Left lung (tissue), 10 donors: Measurements from ENCODE around the gene ST13. TPM values are rescaled to one million over a fixed set of nuclear protein-coding genes. Genes with fewer than 3 reads are reported as not detected.
"Not testable (repeated sequence)": the region's sequence is repeated elsewhere in the genome, so short reads cannot be mapped to it uniquely, and the experiment has no call there.

Experiments used
- ATAC-seq: fragments of 200-7000 bp; cut with Tn5 transposase; one replicate; pipeline ENCODE4 v1.9.1; 2020; ENCODE audit warnings: moderate library complexity
- DNase-seq, 4 donors: peaks; one replicate each; pipeline ENCODE4 v3.0.0-alpha.2; 2013 to 2020
- H3K27ac ChIP-seq, 2 donors: fragments of 200-600 bp; sonication (generic) in 1 of 2; one replicate each; pipeline versions ENCODE4 v1.5.0 to v1.8.0; 2020 to 2021
- H3K27me3 ChIP-seq, 2 donors: fragments of 200-600 bp; sonication (generic) in 1 of 2; one replicate each; pipeline versions ENCODE4 v1.5.0 to v1.8.0; 2020 to 2021
- H3K36me3 ChIP-seq, 2 donors: fragments of 200-600 bp; sonication (generic) in 1 of 2; one replicate each; pipeline versions ENCODE4 v1.5.0 to v1.8.0; 2020 to 2021
- H3K4me1 ChIP-seq, 2 donors: fragments of 200-600 bp; one replicate each; pipeline ENCODE4 v1.8.0; 2021
- H3K4me3 ChIP-seq, 2 donors: fragments of 200-600 bp; sonication (generic) in 1 of 2; one replicate each; pipeline versions ENCODE4 v1.5.0 to v1.8.0; 2020 to 2021; ENCODE audit warnings: mild to moderate bottlenecking in 1 of 2
- H3K9me3 ChIP-seq, 2 donors: fragments of 200-600 bp; sonication (generic) in 1 of 2; one replicate each; pipeline versions ENCODE4 v1.5.0 to v1.8.0; 2020 to 2021
- CTCF ChIP-seq, 2 donors: fragments of 200-600 bp; sonication (generic) in 1 of 2; IDR thresholded peaks; one replicate each; pipeline versions ENCODE4 v1.5.0 to v1.8.0; 2021; ENCODE audit warnings: antibody characterized with exemption in 2 of 2
- intact Hi-C, 2 donors: fragments of 100-400 bp; cut with DNase I; formaldehyde crosslinking; loops; one replicate each; pipeline versions ENCODE4 v1.11.2 to v1.14.2; 2022
- polyA plus RNA-seq, 6 donors: library from polyadenylated mRNA; unstranded; fragments of 120-200 nt; gene quantifications; one replicate each; pipeline ENCODE4 v1.2.1, GENCODE V29; 2013; ENCODE audit not compliant: insufficient read length in 6 of 6
- total RNA-seq, 2 donors: library from RNA; stranded (reverse); fragmentation: NEBNext Ultra II Directional; extraction: Animal tissue kit (Norgen Biotek cat#: 25700); gene quantifications; one replicate each; pipeline ENCODE4 v1.2.1, GENCODE V29; 2021
- donor health status: DM: no; HTN: yes; CAD: no.
- donor health status: DM: no; HTN: no; CAD: no.

The ST13 gene
- total and polyA plus RNA-seq, 8 donors: 161 to 638 (median 566) TPM

- intact Hi-C loops: no loop called here
- H3K27ac ChIP-seq: no peak overlapping the region
- H3K9me3 ChIP-seq: no peaks in the 10 kb centered on the region
- H3K4me3 ChIP-seq: no peak overlapping the region
- H3K27me3 ChIP-seq: no peaks in the 10 kb centered on the region
- no peak for TF ChIP-seq CTCF (IDR thresholded peaks at IDR 0.05)
- DNase-seq (no peak), ATAC-seq (no peak)
- peaks cover 0 to 99% of the 10 kb centered on the region in 2 donors for H3K36me3 ChIP-seq
- no peaks in the 10 kb centered on the region for H3K4me1 ChIP-seq
Measured at GRCh38 chr22:40844951-40845350, 11.5 kb downstream of the ST13 start.

GRCh38 chr22:40838486-40838885 is 18.0 kb downstream of the ST13 start:
- Histone ChIP-seq H3K4me3 (no peak overlapping the region), H3K27me3 (no peaks in the 10 kb centered on the region), H3K9me3 (no peaks in the 10 kb centered on the region), H3K36me3 (peaks cover 0 to 100% of the 10 kb centered on the region in 2 donors), H3K27ac (no peak overlapping the region), H3K4me1 (no peaks in the 10 kb centered on the region)
- TF ChIP-seq CTCF (IDR thresholded peaks at IDR 0.05): no peak
- DNase-seq (no peak), ATAC-seq (no peak)
- intact Hi-C loops: no loop called here

GRCh38 chr22:40834619-40835018 is 21.8 kb downstream of the ST13 start:
- intact Hi-C loops: no loop called here
- peaks cover 0 to 99% of the 10 kb centered on the region in 2 donors for H3K36me3 ChIP-seq

GRCh38 chr22:40829131-40829530 is 27.3 kb downstream of the ST13 start:
- DNase-seq (no peak), ATAC-seq (no peak)
- H3K9me3 ChIP-seq: no peaks in the 10 kb centered on the region
- H3K4me1 ChIP-seq: no peaks in the 10 kb centered on the region
- no peaks in the 10 kb centered on the region for H3K27me3 ChIP-seq
- H3K27ac ChIP-seq: no peak overlapping the region
- intact Hi-C loops: loop anchor here in 1 of 2 donors (10.0 kb wide), 1 partner anchor 306 kb away; no protein-coding TSS in a partner anchor
- no peak overlapping the region for H3K4me3 ChIP-seq
- no peak for TF ChIP-seq CTCF (IDR thresholded peaks at IDR 0.05)
- peaks cover 0 to 98% of the 10 kb centered on the region in 2 donors for H3K36me3 ChIP-seq

More at GRCh38 chr22:40834619-40835018, 21.8 kb downstream of the ST13 start:
- H3K4me1 ChIP-seq: no peaks in the 10 kb centered on the region
- H3K9me3 ChIP-seq: no peaks in the 10 kb centered on the region
- ATAC-seq (no peak), DNase-seq (no peak)
- no peak overlapping the region for H3K4me3 ChIP-seq
- no peaks in the 10 kb centered on the region for H3K27me3 ChIP-seq
- TF ChIP-seq CTCF (IDR thresholded peaks at IDR 0.05): no peak
- H3K27ac ChIP-seq: no peak overlapping the region

DNA sequence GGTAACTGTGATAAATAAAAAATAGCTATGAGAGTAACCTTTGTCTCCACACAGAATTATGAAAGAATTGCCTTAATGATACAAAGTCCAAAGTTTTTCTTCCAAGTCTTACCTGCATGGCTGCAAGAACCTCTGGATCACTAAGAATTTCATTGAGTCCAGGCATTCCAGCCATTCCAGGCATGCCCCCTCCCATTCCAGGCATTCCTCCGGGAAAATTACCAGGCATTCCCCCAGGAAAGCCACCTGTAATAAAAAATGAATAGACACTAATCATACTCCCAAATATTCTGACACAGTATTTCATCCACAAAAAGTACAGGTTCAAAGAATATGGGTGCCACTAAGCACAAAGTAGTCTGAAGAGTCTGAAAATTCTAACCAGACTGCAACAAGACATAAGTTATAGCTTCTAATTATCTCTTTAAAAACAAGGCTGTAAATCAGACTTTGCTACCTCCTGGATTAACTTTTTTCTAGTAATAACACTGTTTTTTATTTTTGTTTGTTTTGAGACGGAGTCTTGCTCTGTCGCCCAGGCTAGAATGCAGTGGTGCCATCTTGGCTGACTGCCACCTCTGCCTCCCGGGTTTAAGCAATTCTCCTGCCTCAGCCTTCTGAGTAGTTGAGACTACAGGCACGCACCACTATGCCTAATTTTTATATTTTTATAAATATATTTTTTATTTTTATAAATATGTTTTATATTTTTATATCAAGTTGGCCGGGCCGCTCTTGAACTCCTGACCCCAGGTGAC is 29.3 kb downstream of the ST13 start:
- no peak for TF ChIP-seq CTCF (IDR thresholded peaks at IDR 0.05)
- no peak overlapping the region for H3K27ac ChIP-seq
- intact Hi-C loops: loop anchor here in 1 of 2 donors (10.0 kb wide), 1 partner anchor 308 kb away; no protein-coding TSS in a partner anchor
- H3K4me3 ChIP-seq: no peak overlapping the region
- DNase-seq (no peak), ATAC-seq (no peak)
- peaks cover 0 to 96% of the 10 kb centered on the region in 2 donors for H3K36me3 ChIP-seq
- no peaks in the 10 kb centered on the region for H3K4me1 ChIP-seq
- no peaks in the 10 kb centered on the region for H3K9me3 ChIP-seq
- H3K27me3 ChIP-seq: no peaks in the 10 kb centered on the region

DNA sequence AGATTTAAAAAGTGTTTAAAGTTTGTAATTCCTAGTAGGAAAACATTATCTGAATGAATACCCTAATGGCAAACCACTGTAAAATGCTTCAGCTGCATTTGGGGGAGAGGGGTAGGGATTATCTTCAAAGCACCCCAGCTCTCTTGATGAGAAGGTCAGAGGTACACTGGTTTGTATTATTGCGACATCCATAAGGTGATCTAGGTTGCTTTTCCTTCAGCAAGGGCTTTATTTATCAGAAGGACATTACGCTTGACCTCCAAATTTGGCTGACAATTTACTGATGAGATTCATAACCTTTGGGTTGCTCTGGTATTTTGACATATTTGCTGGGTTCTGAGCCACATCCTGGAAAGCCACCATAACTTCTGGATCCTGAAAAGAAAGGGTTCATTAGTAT is 30.1 kb downstream of the ST13 start:
- H3K4me3 ChIP-seq, DNase-seq, H3K4me1 ChIP-seq, ATAC-seq, H3K27me3 ChIP-seq, H3K9me3 ChIP-seq, H3K27ac ChIP-seq: not testable (repeated sequence)
- intact Hi-C loops: loop anchor here in 1 of 2 donors (10.0 kb wide), 1 partner anchor 309 kb away; no protein-coding TSS in a partner anchor
- H3K36me3 ChIP-seq: peaks cover 0 to 87% of the 10 kb centered on the region in 2 donors
